Activated T-helper 17 cell treated with anti-CD3 and anti-CD28 coated beads, Interleukin-2, amount 50 U/mL, for 72 hours (primary cell): ENCODE measurements around the gene YAF2. TPM values are rescaled to one million over a fixed set of nuclear protein-coding genes. Genes with fewer than 3 reads are reported as not detected.
A peak's percentile ranks its signal among the peaks of the same experiment; 100 is the strongest.

Experiments used
- ATAC-seq: fragments of 150-1000 bp; cut with Tn5 transposase; replicated peaks from 2 replicates; pipeline ENCODE4 v1.10.0; 2021; ENCODE audit warnings: mild to moderate bottlenecking, moderate library complexity
- H3K27ac Mint-ChIP-seq: one replicate; pipeline ENCODE4 v1.8.0; 2022; ENCODE audit warnings: mixed read lengths
- H3K27me3 Mint-ChIP-seq: one replicate; pipeline ENCODE4 v1.8.0; 2022; ENCODE audit warnings: mixed read lengths
- H3K36me3 Mint-ChIP-seq: one replicate; pipeline ENCODE4 v1.8.0; 2022; ENCODE audit warnings: low read depth, mild to moderate bottlenecking, mixed read lengths
- H3K4me1 Mint-ChIP-seq: one replicate; pipeline ENCODE4 v1.8.0; 2022; ENCODE audit warnings: mixed read lengths
- H3K4me3 Mint-ChIP-seq: one replicate; pipeline ENCODE4 v1.8.0; 2022; ENCODE audit warnings: mild to moderate bottlenecking, mixed read lengths
- H3K9me3 Mint-ChIP-seq: one replicate; pipeline ENCODE4 v1.8.0; 2022; ENCODE audit warnings: mixed read lengths
- total RNA-seq, 2 donors: library from RNA; stranded (reverse); gene quantifications; one replicate each; pipeline ENCODE4 v1.2.3, GENCODE V29; 2022

Gene YAF2
- 10 to 100 TPM; 31.7 to 32.9 TPM for total RNA-seq

DNA sequence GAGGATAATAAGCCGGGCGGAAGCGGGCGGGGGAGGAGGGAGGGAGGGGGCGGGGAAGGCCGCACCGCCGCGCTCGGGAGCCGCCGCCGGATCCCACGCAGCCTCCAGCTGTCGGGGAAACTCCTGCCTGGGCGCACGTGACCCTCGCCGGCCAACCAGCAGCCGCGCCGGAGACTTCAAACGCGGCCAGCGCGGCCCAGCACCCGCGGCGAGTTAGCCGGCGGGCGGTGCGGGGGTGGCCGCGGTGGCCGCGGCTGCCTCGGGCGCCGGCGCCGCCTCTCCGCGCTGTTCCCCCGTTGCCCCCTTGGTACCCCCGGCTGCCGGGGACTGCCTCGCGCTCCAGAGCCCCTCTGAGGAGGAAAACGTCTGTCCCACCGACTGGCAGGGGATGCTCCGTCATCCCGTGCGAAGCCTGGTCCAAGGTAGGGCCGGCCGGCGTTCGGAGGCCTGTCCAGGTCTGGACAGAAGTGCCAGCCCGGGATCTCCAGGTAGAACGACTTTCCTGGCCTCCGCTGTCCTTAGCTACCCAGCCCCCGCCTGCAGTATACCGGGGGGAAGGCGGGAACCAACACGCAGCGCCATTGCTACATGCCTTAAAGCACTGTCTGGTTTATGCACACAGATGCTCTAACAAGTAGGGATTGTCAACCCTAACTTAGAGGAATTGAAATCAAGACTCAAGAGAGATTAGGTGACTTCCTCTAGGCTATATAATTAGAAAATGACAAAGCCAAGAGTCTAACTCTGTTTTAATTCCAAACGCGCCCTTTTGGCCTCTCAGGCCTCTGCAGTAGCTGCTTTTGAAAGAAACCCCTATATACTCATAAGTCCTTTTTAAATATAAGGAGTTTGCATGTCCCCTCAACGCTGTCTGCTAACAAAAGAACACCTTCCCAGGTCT is at the start of gene YAF2:
TSS of gene YAF2 (minus strand) at position 9 of the 901 bp plus-strand sequence. CDS start 68 bp downstream, outside the sequence.
- Mint-ChIP-seq H3K4me3 (peak within 1 kb of the TSS; percentile 90), H3K9me3 (no peaks in the 10 kb centered on the region), H3K27me3 (no peaks in the 10 kb centered on the region), H3K36me3 (peaks cover 33% of the 10 kb centered on the region), H3K27ac (peak within 1 kb of the TSS; percentile 86), H3K4me1 (peaks cover 19% of the 10 kb centered on the region)
- ATAC-seq, result peak; percentile 87

DNA sequence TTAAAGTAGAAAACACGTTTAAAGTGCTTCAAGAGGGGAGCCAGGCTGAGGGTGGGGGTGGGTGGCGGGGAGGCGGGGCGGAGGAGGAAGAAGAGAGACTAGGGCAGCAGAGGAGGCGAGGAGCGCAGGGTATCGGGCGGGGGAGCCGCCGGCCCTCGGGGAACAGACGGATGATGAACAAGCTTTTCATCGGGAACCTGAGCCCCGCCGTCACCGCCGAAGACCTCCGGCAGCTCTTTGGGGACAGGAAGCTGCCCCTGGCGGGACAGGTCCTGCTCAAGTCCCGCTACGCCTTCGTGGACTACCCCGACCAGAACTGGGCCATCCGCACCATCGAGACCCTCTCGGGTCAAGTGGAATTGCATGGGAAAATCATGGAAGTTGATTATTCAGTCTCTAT is 48.7 kb upstream of the YAF2 start:
- no peaks in the 10 kb centered on the region for H3K36me3 Mint-ChIP-seq
- no peaks in the 10 kb centered on the region for H3K4me1 Mint-ChIP-seq
- ATAC-seq, result no peak
- no peak overlapping the region for H3K4me3 Mint-ChIP-seq
- no peaks in the 10 kb centered on the region for H3K9me3 Mint-ChIP-seq
- H3K27ac Mint-ChIP-seq, result no peak overlapping the region
- peaks cover 11% of the 10 kb centered on the region for H3K27me3 Mint-ChIP-seq

DNA sequence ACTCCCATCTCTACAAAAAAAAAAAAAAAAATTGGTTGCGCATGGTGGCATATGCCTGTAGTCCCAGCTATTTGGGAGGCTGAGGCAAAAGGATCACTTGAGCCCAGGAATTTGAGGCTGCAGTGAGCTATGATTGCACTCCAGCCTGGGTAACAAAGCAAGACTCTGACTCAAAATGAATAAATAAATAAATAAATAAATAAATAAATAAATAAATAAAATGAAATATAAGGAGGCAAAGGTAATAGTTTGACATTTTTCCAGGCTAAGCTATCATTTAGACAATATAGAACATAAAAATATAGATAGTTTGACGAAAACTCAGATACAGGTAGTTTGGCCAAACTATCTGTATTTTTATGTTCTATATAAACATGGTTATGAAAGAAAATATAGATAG is 47.4 kb upstream of the YAF2 start:
- no peaks in the 10 kb centered on the region for H3K9me3 Mint-ChIP-seq
- no peaks in the 10 kb centered on the region for H3K4me1 Mint-ChIP-seq
- no peak overlapping the region for H3K27ac Mint-ChIP-seq
- no peak overlapping the region for H3K4me3 Mint-ChIP-seq
- ATAC-seq, result no peak
- H3K36me3 Mint-ChIP-seq, result no peaks in the 10 kb centered on the region
- H3K27me3 Mint-ChIP-seq, result peaks cover 11% of the 10 kb centered on the region

- H3K27me3 Mint-ChIP-seq, result peaks cover 11% of the 10 kb centered on the region
- H3K9me3 Mint-ChIP-seq, result no peaks in the 10 kb centered on the region
- H3K4me3 Mint-ChIP-seq, result no peak overlapping the region
Observed at GRCh38 chr12:42284876-42285275, 46.8 kb upstream of the YAF2 start.

GRCh38 chr12:42284157-42284556 is 46.1 kb upstream of the YAF2 start:
- Mint-ChIP-seq H3K9me3 (no peaks in the 10 kb centered on the region), H3K36me3 (no peaks in the 10 kb centered on the region), H3K27ac (no peak overlapping the region), H3K4me3 (no peak overlapping the region), H3K4me1 (no peaks in the 10 kb centered on the region), H3K27me3 (peaks cover 8% of the 10 kb centered on the region)
- no peak for ATAC-seq

More at GRCh38 chr12:42284876-42285275, 46.8 kb upstream of the YAF2 start:
- ATAC-seq, result no peak
- H3K36me3 Mint-ChIP-seq, result no peaks in the 10 kb centered on the region
- no peaks in the 10 kb centered on the region for H3K4me1 Mint-ChIP-seq
- no peak overlapping the region for H3K27ac Mint-ChIP-seq

- Mint-ChIP-seq H3K9me3 (no peaks in the 10 kb centered on the region), H3K36me3 (no peaks in the 10 kb centered on the region), H3K27ac (no peak overlapping the region), H3K4me1 (no peaks in the 10 kb centered on the region), H3K27me3 (peaks cover 9% of the 10 kb centered on the region), H3K4me3 (no peak overlapping the region)
- ATAC-seq, result no peak
Observed at GRCh38 chr12:42283739-42284138, 45.7 kb upstream of the YAF2 start.

DNA sequence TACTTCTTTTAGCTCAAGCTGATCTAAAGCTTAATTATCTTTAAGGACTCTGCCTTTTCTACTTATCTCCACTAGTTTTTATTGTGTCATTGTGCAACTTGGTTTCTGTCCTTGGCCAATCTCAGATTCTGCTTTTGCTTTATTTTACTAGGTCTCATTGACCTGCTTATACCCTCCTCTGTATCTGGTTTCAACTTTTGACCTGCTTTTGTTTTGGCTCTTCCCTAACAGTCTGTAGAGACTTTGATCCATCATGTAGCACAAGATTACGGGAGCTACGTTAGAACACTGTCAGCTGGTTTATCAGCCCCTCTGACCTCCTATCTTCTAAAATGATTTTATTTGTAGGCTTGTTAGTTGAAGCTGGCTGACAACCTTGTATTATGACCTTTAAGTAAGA is 44.2 kb upstream of the YAF2 start:
- H3K27ac Mint-ChIP-seq, result no peak overlapping the region
- H3K4me1 Mint-ChIP-seq, result no peaks in the 10 kb centered on the region
- H3K36me3 Mint-ChIP-seq, result no peaks in the 10 kb centered on the region
- H3K9me3 Mint-ChIP-seq, result no peaks in the 10 kb centered on the region
- no peak overlapping the region for H3K4me3 Mint-ChIP-seq
- peaks cover 4% of the 10 kb centered on the region for H3K27me3 Mint-ChIP-seq
- ATAC-seq, result no peak

GRCh38 chr12:42281844-42282243 is 43.8 kb upstream of the YAF2 start:
- H3K4me1 Mint-ChIP-seq, result no peaks in the 10 kb centered on the region
- H3K27ac Mint-ChIP-seq, result no peak overlapping the region
- ATAC-seq, result no peak
- H3K4me3 Mint-ChIP-seq, result no peak overlapping the region
- H3K36me3 Mint-ChIP-seq, result no peaks in the 10 kb centered on the region
- H3K27me3 Mint-ChIP-seq, result peaks cover 4% of the 10 kb centered on the region
- H3K9me3 Mint-ChIP-seq, result no peaks in the 10 kb centered on the region

- no peaks in the 10 kb centered on the region for H3K4me1 Mint-ChIP-seq
Observed at GRCh38 chr12:42281278-42281677, 43.2 kb upstream of the YAF2 start.

DNA sequence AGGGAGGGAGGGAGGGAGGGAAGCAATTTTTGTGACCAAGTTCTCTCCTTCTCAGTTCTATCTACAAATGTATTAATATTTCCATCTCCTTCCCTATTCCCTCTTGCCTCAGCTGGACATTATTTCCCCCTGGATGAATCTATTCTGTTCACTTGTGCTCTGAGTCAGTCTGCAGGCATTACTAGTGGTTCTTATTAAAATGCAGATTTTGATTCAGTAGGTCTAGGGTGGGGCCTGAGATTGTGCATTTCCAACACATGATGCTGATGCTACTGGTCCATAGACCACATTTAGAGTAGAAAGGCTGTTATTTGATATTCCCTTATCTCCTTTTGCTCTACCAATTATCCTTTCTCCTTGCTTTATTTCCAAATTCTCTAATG is 40.1 kb upstream of the YAF2 start:
- H3K4me1 Mint-ChIP-seq, result no peaks in the 10 kb centered on the region
- no peak overlapping the region for H3K27ac Mint-ChIP-seq
- ATAC-seq, result no peak
- H3K4me3 Mint-ChIP-seq, result no peak overlapping the region
- H3K9me3 Mint-ChIP-seq, result no peaks in the 10 kb centered on the region
- H3K36me3 Mint-ChIP-seq, result no peaks in the 10 kb centered on the region
- peaks cover 4% of the 10 kb centered on the region for H3K27me3 Mint-ChIP-seq

More at GRCh38 chr12:42281278-42281677, 43.2 kb upstream of the YAF2 start:
- Mint-ChIP-seq H3K4me3 (no peak overlapping the region), H3K27ac (no peak overlapping the region), H3K36me3 (no peaks in the 10 kb centered on the region), H3K9me3 (no peaks in the 10 kb centered on the region), H3K27me3 (peaks cover 4% of the 10 kb centered on the region)
- ATAC-seq, result no peak

GRCh38 chr12:42277396-42278127 is 39.5 kb upstream of the YAF2 start:
- Mint-ChIP-seq H3K36me3 (no peaks in the 10 kb centered on the region), H3K9me3 (no peaks in the 10 kb centered on the region), H3K4me1 (no peaks in the 10 kb centered on the region), H3K27ac (no peak overlapping the region), H3K4me3 (no peak overlapping the region), H3K27me3 (peaks cover 4% of the 10 kb centered on the region)
- no peak for ATAC-seq

DNA sequence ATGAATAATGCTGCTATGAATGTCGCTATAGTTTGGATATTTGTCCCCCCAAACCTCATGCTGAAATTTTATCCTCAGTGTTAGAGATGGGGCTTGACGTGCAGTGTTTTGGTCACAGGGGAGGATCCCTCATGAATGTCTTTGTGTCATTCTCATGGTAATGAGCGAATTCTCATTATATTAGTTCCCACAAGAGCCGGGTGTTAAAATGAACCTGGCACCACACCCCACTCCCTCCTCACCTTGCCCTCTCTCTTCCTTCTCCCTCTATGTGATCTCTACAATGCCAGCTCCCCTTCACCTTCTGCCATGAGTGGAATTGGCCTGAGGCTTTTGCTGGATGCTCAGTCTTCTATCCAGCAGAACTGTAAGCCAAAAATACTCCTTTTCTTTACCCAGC is 37.5 kb upstream of the YAF2 start:
- Mint-ChIP-seq H3K9me3 (no peaks in the 10 kb centered on the region), H3K36me3 (no peaks in the 10 kb centered on the region), H3K27me3 (peaks cover 4% of the 10 kb centered on the region), H3K27ac (no peak overlapping the region), H3K4me1 (no peaks in the 10 kb centered on the region), H3K4me3 (no peak overlapping the region)
- no peak for ATAC-seq

DNA sequence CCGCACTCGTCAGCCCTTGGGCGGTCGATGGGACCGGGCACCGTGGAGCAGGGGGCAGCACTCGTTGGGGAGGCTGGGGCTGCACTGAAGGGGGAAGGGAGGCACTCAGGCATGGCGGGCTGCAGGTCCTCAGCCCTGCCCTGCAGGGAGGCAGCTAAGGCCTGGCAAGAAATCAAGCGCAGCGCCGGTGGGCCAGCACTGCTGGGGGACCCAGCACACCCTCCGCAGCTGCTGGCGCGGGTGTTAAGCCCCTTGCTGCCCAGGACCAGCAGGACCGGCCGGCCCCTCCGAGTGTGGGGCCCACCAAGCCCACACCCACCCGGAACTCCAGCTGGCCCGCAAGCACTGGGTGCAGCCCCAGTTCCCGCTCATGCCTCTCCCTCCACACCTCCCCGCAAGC is 35.7 kb upstream of the YAF2 start:
- H3K27me3 Mint-ChIP-seq, result peaks cover 3% of the 10 kb centered on the region
- ATAC-seq, result no peak
- no peaks in the 10 kb centered on the region for H3K4me1 Mint-ChIP-seq
- H3K9me3 Mint-ChIP-seq, result no peaks in the 10 kb centered on the region
- H3K36me3 Mint-ChIP-seq, result no peaks in the 10 kb centered on the region
- no peak overlapping the region for H3K27ac Mint-ChIP-seq
- H3K4me3 Mint-ChIP-seq, result no peak overlapping the region

DNA sequence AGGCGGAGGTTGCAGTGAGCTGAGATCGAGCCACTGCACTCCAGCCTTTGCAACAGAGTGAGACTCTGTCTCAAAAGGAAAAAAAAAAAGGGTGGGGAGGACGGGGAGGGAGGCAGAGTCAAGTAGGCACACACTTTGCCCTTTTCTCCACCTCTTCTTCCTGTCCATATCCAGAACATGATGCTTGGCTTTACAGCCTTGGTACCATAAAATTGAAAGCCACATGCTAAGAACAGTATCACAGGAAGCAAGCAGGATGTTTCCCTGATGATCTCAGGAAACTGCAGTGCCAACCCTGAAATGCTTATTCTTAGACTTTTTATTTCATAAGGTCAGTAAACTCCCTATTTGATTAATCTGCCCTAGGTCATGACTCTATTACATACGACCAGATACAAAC is 32.5 kb upstream of the YAF2 start:
- H3K4me3 Mint-ChIP-seq, result no peak overlapping the region
- no peaks in the 10 kb centered on the region for H3K9me3 Mint-ChIP-seq
- H3K27ac Mint-ChIP-seq, result no peak overlapping the region
- H3K4me1 Mint-ChIP-seq, result no peaks in the 10 kb centered on the region
- no peak for ATAC-seq
- H3K36me3 Mint-ChIP-seq, result no peaks in the 10 kb centered on the region
- no peaks in the 10 kb centered on the region for H3K27me3 Mint-ChIP-seq
